RCC 7860 (cell line): Measurements from ENCODE around the gene TULP3.

Source experiments
- DNase-seq: peaks from one replicate; pipeline ENCODE4 v3.0.0-alpha.2; 2015; ENCODE audit warnings: low spot score
- FAIRE-seq: peaks from 2 replicates; lab custom pipeline; 2012; peaks lifted over from hg19 to GRCh38; lab: Jason Lieb, UNC

The TULP3 gene

GRCh38 chr12:2877047-2877952 lies 13.4 kb upstream of the TULP3 start, which contains the start of the genes FOXM1 and RHNO1:
FOXM1 (minus strand) TSS chr12:2877174; CDS start chr12:2874478, 2,696 bp downstream.
RHNO1 (plus strand) TSS chr12:2877223; CDS start chr12:2885367, 8,144 bp downstream.
- FAIRE-seq (no peak), DNase-seq (peak; percentile 66)

- DNase-seq: peak; percentile 13
- no peak for FAIRE-seq
Measured at GRCh38 chr12:2877953-2878732, 12.5 kb upstream of the TULP3 start.

- DNase-seq (no peak), FAIRE-seq (no peak)
Measured at GRCh38 chr12:2879853-2880252, 10.8 kb upstream of the TULP3 start.

GRCh38 chr12:2884810-2885209 lies 5.9 kb upstream of the TULP3 start:
- no peak for DNase-seq
- FAIRE-seq: peak; percentile 14

- DNase-seq (no peak), FAIRE-seq (no peak)
Measured at GRCh38 chr12:2886768-2887450, 3.8 kb upstream of the TULP3 start.

- DNase-seq (no peak), FAIRE-seq (no peak)
Measured at GRCh38 chr12:2890001-2890387, 697 bp upstream of the TULP3 start.

- FAIRE-seq (no peak), DNase-seq (peak; percentile 29)
Measured at GRCh38 chr12:2891240-2892053, 756 bp downstream of the TULP3 start.

GRCh38 chr12:2892246-2892645 lies 1.6 kb downstream of the TULP3 start:
- DNase-seq (no peak), FAIRE-seq (no peak)

- DNase-seq: peak; percentile 45
- FAIRE-seq: peak; percentile 68
Measured at GRCh38 chr12:2893007-2893406, 2.3 kb downstream of the TULP3 start.

GRCh38 chr12:2895051-2895451 lies 4.4 kb downstream of the TULP3 start:
- no peak for FAIRE-seq
- DNase-seq: no peak

- no peak for DNase-seq
- FAIRE-seq: no peak
Measured at GRCh38 chr12:2895511-2895910, 4.8 kb downstream of the TULP3 start.

- no peak for FAIRE-seq
- DNase-seq: no peak
Measured at GRCh38 chr12:2897418-2897817, 6.7 kb downstream of the TULP3 start.

GRCh38 chr12:2900642-2901041 lies 10.0 kb downstream of the TULP3 start:
- FAIRE-seq (no peak), DNase-seq (no peak)

- FAIRE-seq: no peak
Measured at GRCh38 chr12:2902272-2902880, 11.7 kb downstream of the TULP3 start.

GRCh38 chr12:2904260-2904659 lies 13.6 kb downstream of the TULP3 start:
- peak; percentile 97 for FAIRE-seq
- peak; percentile 69 for DNase-seq

More at GRCh38 chr12:2902272-2902880, 11.7 kb downstream of the TULP3 start:
- no peak for DNase-seq

- FAIRE-seq (no peak), DNase-seq (no peak)
Measured at GRCh38 chr12:2912216-2912575, 21.5 kb downstream of the TULP3 start.

- DNase-seq (no peak), FAIRE-seq (no peak)
Measured at GRCh38 chr12:2919249-2919648, 28.6 kb downstream of the TULP3 start.

- FAIRE-seq (no peak), DNase-seq (no peak)
Measured at GRCh38 chr12:2922329-2922728, 31.6 kb downstream of the TULP3 start.

- DNase-seq (no peak), FAIRE-seq (no peak)
Measured at GRCh38 chr12:2923057-2923456, 32.4 kb downstream of the TULP3 start.

- DNase-seq (no peak), FAIRE-seq (no peak)
Measured at GRCh38 chr12:2924019-2924418, 33.3 kb downstream of the TULP3 start.
